HG03460 (cell line): ENCODE measurements around the gene TMIE.
"Not testable (repeated sequence)": the region's sequence is repeated elsewhere in the genome, so short reads cannot be mapped to it uniquely, and the experiment has no call there.

ENCODE experiments used
- ATAC-seq: cut with Tn5 transposase; IDR thresholded peaks from one replicate; pipeline ENCODE4 v1.9.1; 2021; ENCODE audit not compliant: unreplicated experiment

TMIE gene

DNA sequence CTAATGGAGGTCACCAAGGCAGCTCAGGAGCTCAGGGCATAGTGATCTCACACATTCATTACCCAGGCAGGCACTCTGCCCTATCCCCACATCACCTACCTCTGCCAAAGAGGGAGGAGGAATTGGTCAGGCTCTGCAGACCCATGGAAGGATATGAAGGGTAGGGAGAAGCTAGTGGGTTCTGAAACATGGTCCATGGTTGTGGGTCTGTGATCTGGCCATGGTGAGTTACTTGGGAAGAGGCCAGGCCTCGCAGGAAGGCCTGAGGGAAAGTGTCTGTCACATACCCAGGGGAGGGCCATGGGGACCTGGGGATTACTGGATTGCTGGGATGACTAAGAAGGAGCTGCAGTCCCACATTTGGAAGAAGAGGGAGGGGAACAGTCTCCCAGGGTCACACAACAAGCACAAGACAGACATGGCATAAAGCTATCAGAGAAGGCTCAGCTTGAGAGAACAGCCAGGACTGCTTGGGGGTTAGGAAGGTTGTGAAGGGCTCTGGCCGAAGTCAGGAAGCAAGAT lies 17.9 kb downstream of the TMIE start:
- no peak for ATAC-seq

DNA sequence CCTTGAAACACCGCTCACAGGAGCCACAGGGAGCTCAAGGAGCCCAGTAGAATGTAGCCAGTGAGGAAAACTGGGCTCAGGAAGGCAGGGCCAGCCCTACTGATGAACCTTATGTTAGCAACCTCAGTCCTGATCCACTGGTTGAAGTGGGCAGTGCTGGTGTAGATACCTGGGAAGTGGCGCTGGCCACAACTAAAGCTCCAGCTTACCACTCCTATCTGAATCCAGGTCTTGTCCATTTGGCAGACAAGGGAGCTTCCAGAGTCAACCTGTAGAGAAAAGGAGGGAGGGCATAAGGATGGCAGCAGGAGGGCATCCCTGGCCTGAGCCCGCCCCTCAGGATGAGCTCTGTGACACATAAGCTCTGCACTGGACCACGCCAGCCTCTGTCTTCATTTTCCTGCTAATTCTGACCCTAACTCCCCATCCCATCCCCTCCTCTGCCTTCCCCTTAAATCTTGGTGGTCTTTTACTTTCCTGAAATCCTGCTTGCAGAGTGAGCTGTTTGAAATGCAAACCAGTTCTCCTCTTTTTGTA lies 18.6 kb downstream of the TMIE start:
- ATAC-seq, result no peak

DNA sequence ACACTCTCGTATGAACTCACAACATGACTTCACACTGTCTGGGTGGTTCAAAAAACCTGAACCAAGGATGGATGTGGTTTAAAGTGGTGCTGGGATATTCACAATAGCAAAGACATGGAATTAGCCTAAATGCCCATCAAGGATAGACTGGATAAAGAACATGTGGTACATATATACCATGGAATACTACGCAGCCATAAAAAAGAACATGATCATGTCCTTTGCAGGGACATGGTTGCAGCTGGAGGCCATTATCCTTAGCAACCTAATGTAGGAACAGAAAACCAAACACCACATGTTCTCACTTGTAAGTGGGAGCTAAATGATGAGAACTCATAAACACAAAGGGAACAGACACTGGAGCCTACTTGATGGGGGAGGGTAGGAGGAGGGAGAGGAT lies 19.8 kb downstream of the TMIE start:
- ATAC-seq, result no peak

DNA sequence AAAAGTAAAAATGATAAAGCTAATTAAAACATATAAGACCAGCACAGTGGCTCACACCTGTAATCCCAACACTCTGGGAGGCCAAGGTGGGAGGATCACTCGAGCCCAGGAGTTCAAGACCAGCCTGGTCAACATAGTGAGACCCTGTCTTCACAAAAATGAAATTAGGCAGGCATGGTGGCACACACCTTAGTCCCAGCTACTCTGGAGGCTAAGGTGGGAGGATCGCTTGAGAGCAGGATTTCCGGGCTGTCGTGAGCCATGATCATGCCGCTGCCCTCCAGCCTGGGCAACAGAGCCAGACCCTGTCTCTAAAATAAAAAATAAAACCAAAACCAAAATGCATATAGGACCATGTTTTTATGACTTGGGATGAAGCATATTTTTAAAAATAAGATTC lies 21.3 kb downstream of the TMIE start:
- ATAC-seq, result no peak

DNA sequence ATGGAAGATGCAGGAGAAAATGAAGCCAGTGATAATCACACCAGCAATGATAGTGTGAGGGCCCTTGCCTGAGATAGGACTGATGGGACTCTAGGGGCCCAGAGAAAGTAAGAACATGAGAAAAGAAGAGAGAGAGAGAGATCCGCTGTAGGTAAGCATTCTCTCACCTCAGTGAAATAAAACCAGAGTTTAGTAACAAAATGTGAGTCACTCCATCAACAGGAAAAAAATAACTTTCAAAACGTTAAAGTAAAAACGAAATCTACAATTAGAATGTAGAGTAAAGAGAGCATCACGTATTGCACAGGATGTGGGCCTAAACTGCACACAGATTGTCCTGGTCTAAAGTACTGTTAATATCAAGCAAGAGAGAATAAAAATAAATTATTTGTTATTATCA lies 23.2 kb downstream of the TMIE start:
- no peak for ATAC-seq

DNA sequence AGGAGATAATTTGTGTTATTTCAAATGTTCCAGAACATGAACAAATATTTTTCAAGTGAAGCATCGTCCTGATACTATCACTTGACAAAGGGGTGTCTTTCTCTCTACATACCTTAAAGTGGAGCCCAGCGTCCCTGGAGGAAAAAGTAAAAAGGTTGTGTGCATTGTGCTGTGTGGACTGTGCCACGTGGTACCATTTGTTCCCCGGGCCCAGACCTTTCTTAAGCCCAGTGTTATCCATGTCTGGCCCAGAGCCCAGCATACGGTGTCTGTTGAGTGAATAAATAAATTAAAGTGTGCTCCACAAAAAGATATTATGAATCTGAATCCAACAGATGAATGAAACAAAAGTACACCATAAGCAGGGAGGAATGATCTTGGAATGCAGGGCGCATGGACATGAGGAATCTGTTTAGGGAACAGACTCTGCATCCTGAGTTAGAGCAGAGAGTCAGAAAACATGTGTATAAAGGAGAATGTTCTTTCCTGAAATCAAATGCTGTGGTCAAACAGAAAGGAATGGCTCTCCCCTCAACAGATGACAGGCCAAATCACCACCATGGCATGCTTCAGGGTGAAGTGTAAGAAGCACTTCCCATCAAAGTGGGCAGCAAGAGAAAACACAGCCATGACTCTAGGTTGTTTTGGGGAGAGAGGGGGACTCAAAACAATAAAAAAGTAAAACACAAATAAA lies 24.6 kb downstream of the TMIE start:
- no peak for ATAC-seq

DNA sequence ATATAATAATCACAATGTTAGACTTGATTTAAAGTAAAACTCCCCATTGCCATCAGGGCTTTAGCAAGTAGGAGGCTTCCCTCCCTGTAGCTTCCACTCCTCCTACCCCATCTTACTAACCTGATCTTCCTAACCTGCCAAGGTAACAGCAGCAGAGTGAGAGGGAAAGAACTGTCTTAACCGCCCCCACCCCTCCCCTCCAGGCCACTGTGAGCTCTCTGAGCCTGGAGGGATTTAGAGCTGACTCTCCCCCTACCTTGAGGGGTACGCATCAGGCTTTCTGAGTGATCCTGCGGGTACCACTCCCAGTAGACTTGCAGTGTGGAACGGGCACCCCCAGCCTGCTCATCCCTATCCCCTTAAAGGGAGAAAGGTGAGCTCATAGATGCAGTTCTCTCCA lies 27.8 kb downstream of the TMIE start:
- ATAC-seq, result no peak

DNA sequence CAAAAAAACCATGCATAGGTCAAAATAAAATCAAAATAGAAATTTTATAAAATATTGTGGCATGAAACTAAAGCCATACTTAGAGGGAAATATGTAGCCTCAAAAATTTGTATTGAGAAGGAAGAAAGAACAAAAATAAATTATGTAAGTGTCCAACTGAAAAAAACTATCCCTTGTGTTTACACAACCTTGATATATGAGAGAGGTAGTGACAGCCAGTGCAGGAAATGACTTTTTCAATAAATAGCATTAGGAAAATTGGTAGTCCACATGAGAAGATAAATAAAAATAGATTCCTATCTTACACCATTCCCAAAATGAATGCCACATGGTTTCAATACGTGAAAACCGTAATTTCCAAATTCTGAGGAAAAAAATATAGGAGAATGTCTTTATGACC lies 29.6 kb downstream of the TMIE start:
- ATAC-seq, result no peak

DNA sequence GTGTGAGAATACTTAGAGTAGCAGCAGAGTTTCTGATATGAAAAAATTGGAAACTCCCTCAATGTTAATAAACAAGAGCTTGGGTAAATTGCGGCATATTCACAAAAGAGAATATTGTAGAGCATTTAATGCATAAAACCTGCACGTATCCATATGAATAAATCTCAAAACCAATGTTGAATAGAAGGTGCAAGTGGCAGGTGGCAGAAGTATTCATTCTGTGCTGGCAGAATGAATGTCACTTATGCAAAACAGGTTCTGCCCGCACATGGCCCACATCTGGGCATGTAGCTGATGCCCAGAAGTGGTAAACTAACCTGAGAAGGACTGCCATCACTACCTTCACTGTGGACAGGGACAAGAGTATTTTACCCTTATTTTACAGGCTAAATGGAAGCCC lies 30.6 kb downstream of the TMIE start:
- no peak for ATAC-seq

DNA sequence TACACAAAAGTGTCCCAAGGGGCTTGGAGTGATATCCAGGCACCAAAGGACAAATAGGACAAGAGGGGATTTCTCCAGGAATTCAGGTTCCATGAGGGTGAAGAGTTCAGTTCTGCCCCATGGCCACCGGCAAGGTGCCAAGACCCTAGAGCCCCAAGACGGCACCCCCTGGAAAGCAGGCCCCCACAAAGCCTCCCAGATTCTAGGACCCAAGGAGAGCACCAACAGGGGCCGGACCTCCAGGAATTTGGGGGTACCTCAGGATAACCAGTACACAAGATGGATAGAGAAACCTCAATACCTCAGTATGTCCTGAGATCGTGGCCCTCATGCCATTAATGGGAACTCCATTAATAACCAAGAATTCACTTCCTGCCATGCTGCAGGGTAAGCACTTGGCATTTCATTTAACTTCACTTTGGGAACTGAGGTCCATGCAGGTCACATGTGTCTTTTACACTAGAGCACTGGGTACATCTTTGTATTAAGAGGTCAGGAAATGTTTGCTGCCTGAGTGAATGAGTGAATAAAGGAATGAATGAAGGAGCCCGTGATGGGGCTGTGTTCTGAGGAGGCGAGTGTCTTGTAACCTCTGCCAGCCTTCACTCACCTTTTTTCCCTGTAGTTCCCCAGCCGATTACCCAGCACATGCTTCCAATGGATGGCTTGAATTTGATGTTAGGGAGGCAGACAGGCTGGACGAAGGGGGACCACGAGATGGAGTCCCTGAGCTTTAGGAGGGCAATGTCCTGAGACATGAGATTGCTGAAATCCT lies 32.0 kb downstream of the TMIE start:
- ATAC-seq, result no peak

DNA sequence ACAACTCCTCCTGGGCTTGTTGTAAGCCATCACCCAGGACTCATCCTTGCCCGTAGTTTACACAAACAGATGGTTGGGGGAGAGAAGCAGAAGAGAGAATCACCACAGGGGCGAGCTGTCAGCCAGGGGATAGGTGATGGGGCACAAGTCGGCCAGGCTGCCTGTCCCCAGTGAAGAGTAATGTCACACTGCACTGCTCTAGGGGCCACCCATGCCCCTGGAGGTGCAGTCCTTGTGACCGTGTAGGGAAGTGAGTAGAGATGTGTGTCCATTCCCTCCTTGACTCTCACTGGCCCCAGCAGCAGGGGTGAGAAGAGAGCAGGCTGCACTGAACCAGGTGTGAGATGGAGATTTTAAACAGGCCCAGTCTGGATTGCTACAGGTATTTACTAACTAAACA lies 33.6 kb downstream of the TMIE start:
- ATAC-seq, result no peak

DNA sequence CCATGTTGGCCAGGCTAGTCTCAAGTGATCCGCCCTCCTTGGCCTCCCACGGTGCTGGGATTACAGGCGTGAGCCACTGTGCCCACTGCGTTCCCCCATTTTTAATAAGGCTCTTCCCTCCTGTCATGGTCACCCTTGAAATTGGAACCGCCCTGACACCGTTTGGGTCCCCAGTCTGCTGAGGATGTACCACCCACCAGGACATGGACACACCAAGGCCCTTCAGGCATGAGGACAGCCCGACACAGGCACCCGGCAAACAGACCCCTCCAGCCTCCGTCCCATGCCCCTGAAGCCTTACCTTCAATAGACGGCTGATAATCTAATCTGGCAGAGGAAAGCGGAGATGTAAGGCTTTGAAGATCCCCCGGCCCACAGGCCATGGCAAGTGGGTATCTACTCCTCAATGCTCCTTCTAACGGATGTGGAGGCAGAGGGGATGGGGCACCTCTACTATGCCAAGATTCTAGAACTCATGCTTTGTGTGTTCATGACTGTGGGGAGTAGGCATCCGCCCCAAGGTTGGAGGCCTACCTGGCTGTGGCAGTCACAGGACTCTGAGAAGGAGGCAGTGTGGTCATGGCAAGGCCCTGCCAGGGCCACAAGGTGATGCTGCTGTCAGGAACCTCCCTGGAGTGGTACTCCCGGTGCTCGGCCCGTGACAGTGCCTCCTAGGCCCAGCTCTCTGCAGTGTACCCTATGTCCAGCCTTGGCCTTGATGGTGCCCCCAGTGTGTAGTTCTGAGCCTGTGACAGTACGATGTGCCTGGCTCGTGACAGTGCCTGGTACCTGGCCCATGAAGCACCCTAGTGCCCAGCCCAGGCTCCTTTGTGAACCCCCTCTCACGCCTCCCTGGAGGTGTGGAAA lies 35.0 kb downstream of the TMIE start:
- no peak for ATAC-seq

DNA sequence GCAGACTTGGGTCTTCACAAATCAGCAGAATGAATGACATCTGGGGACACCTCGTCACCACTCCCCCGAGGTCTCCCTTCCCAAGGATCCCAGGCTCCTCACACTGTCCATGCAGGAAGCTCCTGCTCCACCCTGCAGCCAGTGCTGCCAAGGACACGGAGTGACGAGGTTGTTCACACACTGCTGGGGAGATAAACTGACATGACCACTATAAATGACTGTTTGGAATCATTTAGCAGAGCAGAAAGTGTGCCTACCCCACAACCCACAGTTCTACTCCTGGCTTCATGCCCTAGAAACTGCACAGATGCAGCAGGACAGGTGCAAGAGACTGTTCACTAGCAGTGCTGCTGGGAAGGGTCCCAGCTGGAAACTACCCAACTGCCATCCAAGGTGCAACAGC lies 36.1 kb downstream of the TMIE start:
- no peak for ATAC-seq

DNA sequence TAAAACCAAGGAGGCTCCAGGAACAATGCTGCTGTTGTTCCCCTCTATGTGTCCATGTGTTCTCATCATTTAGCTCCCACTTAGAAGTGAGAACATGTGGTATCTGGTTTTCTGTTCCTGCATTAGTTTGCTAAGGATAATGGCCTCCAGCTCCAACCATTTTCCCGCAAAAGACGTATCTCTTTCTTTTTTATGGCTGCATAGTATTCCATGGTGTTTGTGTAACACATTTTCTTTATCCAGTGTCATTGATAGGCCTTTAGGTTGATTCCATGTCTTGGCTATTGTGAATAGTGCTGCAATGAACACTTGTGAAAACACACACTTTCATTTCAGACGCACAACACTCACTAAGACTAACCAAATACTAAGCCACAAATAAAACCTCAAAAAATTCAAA lies 38.4 kb downstream of the TMIE start:
- ATAC-seq, result not testable (repeated sequence)

DNA sequence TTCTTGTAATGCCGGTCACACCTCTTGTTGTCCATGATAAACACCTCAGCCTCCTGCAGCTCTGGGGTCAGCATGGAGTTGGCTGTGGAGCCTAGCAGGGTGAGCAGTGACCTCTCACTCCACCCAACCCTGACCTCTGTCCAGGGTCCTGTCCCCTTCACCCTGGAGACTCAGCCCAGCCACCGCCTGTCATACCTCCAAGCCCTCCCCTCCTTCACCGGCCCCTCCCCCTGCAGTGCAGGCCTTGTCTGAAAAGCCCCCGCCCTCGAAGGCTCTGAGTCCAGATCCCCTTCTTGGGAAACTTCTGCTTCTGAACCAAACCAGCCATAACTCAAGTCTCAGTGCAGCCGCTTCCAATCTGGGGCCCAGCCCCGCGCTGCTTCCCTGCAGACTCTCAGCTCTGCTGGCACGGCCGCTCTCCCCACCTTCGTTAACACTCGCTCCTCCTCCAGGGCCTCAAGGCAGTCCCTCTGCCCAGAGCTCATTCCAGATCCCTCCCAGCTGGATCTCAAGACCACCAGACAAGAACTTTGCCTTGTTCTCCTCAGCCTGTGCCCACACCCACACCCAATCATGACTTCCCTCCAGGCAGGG lies 41.9 kb downstream of the TMIE start:
- ATAC-seq, result no peak

DNA sequence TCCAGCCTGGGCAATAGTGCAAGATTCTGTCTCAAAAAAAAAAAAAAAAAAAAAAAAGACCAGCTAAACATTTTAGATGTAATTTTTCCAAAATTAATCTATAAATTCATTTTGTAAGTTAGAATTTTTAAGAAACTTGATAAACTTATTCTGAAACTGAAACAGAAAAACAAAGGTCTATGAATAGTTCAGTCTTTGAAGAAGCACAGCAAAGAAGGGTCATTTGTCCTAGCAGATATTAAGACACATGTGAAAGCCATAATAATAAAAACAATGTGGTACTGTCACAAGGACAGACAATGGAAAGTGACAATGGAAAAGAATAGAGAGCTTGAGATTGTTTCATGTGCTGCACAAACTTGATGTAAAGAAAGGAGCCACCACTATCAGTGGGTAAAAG lies 45.5 kb downstream of the TMIE start:
- no peak for ATAC-seq

DNA sequence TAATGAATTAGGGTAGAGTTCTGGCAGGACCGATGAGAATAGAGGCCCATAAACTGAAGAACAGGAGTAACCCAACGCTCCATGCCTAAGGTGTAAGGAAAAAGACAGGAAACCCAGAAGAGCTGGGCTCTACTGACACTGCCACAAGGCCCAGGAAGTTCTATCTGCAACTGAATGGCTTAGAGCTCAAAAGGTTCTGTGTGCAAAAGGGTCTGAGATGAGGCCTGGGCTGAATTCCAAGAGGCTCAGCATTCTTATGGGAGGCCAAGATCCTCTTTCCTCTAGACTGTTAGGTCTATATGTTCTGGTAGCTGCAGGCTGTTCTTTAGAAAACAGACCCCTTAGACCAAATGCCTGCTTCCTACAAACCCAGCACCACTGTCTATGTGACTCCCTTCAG lies 47.0 kb downstream of the TMIE start:
- no peak for ATAC-seq

DNA sequence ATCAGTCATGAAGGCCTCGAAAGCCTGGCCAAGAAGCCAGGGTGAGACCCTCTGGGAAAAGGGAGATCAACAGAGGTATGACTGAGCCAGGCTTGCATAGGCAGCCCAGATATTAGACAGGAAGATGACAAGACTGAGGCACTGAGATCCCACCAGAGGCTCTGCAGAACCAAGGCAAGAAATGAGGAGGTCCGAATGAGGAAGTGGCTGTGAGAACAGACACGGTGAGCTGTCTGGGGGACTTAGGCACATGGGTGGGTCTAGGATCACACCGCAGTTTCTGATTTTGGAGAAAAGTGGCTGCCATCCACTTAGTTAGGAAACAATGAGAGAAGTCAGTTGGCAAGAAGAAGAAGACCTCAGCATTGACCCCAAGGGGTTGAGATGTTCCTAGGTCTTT lies 47.9 kb downstream of the TMIE start:
- ATAC-seq, result no peak

DNA sequence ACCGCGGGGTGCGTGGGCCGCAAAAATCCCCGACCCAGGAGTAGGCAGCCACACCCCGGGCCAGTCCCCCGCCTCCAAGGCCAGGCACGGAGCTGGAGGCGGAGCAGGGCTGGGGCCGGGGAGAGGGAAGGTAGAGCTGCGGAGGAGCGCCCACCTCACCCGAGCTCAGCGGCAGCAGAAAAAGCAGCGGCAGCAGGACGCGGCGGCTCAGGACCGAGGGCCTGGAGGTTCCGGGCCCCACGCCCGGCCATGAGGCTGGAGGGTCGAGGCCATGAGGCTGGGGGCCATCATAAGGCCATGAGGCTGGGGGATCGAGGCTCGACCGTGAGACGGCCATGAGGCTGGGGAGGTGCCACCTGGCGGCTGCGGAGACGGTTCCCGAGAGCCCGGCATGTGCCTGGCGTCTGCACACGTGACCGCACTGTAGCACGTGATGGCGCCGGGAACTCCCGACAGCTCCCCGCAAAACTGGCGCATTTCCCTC lies 49.4 kb downstream of the TMIE start:
- ATAC-seq, result no peak

DNA sequence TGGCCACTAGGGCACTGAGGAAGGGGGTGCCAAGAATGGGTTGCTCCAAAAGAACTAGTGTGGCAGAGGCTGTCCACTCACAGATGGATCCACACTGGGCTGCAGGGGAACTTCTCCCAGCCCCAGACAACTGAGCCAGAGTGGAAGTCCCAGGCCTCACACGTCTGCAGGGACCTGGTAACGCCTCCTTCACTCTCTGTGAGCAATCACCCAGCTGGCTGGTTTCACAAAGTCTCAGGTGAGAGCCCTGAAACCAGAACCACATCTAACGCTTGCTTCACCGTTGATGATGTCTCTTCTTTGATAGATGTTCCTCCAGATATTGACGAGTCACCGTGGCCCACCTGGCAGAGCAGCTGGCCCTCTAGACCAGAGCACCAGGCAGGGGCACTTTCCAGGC lies 51.9 kb downstream of the TMIE start:
- ATAC-seq, result not testable (repeated sequence)

DNA sequence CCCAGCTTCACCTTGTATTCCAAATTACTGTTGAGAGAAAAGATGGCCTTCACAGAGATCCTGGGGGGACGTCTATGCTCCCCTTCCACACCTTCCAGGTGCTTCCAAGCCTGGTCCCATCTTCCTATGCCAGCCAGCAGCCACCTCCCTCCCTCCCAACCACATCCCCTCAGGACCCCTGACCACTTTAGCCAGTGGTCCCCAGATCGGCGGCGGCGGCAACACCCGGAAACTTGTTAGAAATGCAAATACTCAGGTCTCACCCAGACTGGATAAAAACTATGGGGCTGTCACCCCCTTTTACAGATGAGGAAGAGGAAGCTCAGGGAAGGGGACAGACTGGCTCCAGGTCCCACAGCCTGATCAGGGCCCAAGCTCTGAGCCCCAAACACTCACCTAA lies 54.5 kb downstream of the TMIE start:
- ATAC-seq, result no peak
